GM20000 (cell line): ENCODE results near the gene LMX1B.

Experiments used
- DNase-seq: peaks from one replicate; pipeline ENCODE4 v3.0.0; 2012; ENCODE audit warnings: low spot score
- TF ChIP-seq, protein P1 (sequence below): IDR thresholded peaks from 2 replicates; pipeline ENCODE4 v1.5.1; 2012; ENCODE audit warnings: mild to moderate bottlenecking, control low read depth; ENCODE audit errors: extremely low read depth, missing control alignments

Gene LMX1B

DNA sequence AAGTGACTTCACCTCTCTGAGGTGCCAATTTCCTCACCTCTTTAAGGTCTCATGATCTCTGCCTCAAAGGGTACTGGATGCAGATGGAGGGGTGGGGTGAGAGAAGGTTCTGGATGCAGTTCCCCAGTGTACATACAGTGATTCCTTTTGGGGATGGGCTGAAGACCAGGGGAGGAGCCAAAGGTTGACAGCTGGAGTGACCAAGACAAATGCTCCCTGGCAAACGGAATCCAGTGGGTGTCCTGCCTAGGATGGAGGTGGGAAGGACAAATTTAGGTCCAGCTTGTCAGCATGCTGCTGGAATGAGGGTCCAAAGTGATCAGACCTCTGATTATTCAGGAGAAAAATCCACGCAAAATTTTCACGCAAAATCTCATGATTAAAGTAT is 7.3 kb upstream of the LMX1B start:
- DNase-seq: no peak
- TF ChIP-seq, protein P1, sequence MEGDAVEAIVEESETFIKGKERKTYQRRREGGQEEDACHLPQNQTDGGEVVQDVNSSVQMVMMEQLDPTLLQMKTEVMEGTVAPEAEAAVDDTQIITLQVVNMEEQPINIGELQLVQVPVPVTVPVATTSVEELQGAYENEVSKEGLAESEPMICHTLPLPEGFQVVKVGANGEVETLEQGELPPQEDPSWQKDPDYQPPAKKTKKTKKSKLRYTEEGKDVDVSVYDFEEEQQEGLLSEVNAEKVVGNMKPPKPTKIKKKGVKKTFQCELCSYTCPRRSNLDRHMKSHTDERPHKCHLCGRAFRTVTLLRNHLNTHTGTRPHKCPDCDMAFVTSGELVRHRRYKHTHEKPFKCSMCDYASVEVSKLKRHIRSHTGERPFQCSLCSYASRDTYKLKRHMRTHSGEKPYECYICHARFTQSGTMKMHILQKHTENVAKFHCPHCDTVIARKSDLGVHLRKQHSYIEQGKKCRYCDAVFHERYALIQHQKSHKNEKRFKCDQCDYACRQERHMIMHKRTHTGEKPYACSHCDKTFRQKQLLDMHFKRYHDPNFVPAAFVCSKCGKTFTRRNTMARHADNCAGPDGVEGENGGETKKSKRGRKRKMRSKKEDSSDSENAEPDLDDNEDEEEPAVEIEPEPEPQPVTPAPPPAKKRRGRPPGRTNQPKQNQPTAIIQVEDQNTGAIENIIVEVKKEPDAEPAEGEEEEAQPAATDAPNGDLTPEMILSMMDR: no peak

DNA sequence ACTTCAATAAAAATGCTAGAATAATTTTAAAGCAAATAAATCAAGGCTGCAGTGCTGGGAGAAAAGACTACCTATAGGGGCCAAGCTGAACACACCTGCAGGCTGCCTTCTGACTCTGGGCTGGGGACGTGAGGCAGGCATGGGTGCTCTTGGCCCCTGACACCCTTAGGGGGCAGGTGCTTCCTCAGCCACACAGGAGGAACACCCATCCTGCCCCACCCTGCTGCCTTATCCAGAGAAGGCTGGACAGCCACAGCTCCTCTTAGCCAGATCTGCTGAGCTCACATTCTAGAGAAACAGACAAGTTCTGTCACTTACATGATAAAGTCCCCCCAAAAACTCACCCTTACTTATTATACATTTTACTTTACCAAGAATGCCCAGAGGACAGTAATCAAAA is 6.6 kb upstream of the LMX1B start:
- TF ChIP-seq, protein P1: no peak
- no peak for DNase-seq

DNA sequence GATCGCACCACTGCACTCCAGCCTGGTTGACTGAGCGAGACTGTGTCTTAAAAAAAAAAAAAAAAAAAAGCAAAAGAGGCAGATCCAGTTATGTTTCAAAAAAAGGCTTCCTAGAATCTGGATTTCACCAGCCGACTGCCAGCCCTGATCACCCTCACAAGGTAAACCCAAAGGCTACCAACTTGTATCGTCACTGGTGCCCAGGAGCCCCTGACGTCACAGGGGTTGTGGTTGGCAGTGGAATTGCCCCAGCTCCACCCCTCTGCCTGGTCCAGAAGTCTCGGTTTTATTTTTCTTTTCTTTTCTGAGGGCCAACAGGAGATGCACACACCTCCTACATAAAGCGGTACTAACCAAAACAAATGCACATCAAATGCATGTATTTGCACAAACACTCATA is 6.0 kb upstream of the LMX1B start:
- TF ChIP-seq, protein P1: no peak

DNA sequence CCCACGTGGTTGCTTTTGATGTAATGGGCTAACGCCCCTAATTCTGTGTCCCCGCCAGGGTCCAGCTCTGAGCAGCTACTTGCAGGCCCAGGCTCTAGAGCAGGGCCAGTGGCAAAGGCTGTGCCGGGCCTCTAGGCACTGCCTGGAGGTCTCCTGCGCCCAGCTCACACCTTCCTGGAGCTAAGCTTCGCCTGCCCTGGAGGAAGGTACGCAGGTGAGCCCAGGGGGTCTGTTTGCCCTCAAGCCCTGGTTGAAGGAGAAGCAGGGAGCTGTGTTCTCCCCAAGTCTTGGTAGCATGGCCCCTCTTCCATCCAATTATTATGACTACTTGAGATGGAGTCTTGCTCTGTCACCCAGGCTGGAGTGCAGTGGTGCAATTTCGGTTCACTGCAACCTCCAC is 5.2 kb upstream of the LMX1B start:
- TF ChIP-seq, protein P1: no peak

More for the DNA sequence above, 6.0 kb upstream of the LMX1B start:
- no peak for DNase-seq

DNA sequence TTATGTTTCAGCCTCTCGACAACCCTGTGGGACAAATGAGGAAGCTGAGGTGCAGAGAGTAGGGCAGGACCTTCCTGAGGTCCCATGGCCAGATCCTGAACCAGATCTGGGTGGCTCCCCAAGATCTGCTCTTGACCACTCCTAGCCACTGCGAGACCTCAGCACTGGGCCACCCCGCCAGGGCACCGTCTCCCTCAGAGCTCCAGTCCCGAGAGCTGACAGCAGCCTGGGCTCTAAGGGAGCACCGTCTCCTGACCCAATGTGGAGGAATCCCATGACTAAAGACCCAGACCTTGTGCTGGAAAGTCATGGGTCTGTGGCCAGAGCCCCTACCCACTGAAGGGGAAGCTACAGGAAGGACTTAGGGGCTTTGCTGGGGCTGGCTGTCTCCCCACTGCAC is 4.5 kb upstream of the LMX1B start:
- TF ChIP-seq, protein P1: no peak
- DNase-seq: no peak

More for the DNA sequence above, 5.2 kb upstream of the LMX1B start:
- no peak for DNase-seq

DNA sequence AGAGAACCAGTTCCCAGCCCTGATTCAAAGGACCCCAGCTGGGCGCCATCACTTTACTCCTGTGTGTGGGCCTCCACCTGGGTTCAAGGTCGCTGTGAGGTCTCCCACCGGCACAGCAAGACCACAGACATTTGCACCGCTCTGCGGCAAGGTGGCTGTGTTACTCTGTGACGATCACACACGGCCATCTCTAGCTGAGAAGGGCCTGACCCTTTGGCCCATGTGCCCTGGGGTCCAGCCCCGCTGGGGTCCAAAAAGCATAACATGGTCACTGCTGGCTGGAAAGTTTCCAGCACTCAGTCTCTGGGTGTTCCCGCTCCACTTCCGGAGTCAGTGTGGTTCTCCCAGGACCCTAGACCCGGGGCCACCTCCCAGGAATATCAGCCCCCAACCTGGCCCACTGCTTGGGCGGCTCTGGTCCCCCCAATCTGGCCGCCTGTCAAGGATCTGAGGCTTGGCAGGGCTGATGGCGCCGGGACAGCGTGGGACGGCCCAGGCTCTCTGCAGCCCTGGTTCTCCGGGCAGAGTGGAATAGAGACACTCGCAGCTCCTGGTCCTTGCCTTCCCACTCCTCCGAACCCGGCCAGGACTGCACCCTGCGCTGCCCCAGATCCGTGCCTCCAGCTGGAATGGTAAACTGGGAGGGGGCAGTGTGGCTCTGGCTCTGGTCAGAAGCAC is 3.9 kb upstream of the LMX1B start:
- DNase-seq: peak; percentile 9
- TF ChIP-seq, protein P1: no peak

DNA sequence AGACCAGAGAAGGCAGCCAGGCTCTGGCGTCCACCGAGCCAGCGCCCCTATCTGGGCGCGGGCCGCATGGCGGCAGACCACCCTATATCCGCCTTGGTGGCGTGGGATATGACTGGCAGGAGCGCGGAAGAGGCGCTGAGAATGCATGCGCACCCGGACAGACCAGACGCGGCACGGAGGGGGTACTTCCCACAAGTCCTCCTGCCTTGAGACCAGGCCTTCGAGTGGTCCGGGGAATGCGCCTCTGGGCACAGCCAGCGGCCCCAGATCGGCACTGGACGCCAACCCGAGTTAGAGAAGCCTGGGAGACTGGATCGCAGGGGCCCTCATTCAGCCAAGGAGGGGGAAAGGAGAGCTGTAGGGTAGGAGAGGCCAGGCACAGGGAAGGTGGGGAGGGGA is 2.5 kb upstream of the LMX1B start:
- DNase-seq: no peak
- TF ChIP-seq, protein P1: no peak
